ENCODE data around the gene MACROD2.

GRCh38 chr20:15251171-15251570 is 1255.9 kb downstream of the MACROD2 start:
- TF ChIP-seq POLR2AphosphoS5 (IDR thresholded peaks at IDR 0.05) (no peak), RAD21 (conservative IDR thresholded peaks at IDR 0.05) (no peak), SMC3 (conservative IDR thresholded peaks at IDR 0.05; ENCODE audit: poor library complexity) (no peak), CTCF (IDR thresholded peaks at IDR 0.05; ENCODE audit: poor library complexity, severe bottlenecking) (no peak), MXI1 (conservative IDR thresholded peaks at IDR 0.05; ENCODE audit: poor library complexity, severe bottlenecking) (no peak), TAF1 (IDR thresholded peaks at IDR 0.05; ENCODE audit: low read depth) (no peak), EP300 (conservative IDR thresholded peaks at IDR 0.05; ENCODE audit: poor library complexity, severe bottlenecking) (no peak)
